ENCODE data around the gene MYL12A. TPM values are rescaled to one million over a fixed set of nuclear protein-coding genes. Genes with fewer than 3 reads are reported as not detected.
A peak's percentile ranks its signal among the peaks of the same experiment; 100 is the strongest.

MYL12A gene
- total RNA-seq, 4 donors from 2014 or later, result 306 to 544 (median 331) TPM

- Histone ChIP-seq H3K4me1 (no peaks in the 10 kb centered on the region), H3K9me3 (no peaks in the 10 kb centered on the region), H3K36me3 (no peaks in the 10 kb centered on the region), H3K4me3 (replicated peaks in 1 of 3) (no peak overlapping the region), H3K27ac (no peak overlapping the region), H3K27me3 (no peaks in the 10 kb centered on the region)
- intact Hi-C loops (cut with DNase I), result no loop called here
- 95 to 98% methylated on average over 2 of the region's 2 CpGs for WGBS, 2 donors
- TF ChIP-seq POLR2A (IDR thresholded peaks at IDR 0.05), result no peak
- DNase-seq, result no peak
Measured at GRCh38 chr18:3235846-3236245, 11.8 kb upstream of the MYL12A start.

- Histone ChIP-seq H3K4me1 (no peaks in the 10 kb centered on the region), H3K36me3 (no peaks in the 10 kb centered on the region), H3K27me3 (no peaks in the 10 kb centered on the region), H3K9me3 (no peaks in the 10 kb centered on the region), H3K4me3 (replicated peaks in 1 of 3) (no peak overlapping the region), H3K27ac (no peak overlapping the region)
- DNase-seq, result no peak
- 68 to 76% methylated on average over 4 of the region's 4 CpGs for WGBS, 2 donors
- intact Hi-C loops (cut with DNase I), result no loop called here
- no peak for TF ChIP-seq CTCF (IDR thresholded peaks at IDR 0.05)
- TF ChIP-seq POLR2A (IDR thresholded peaks at IDR 0.05), result no peak
Measured at GRCh38 chr18:3236470-3236869, 11.1 kb upstream of the MYL12A start.

GRCh38 chr18:3238742-3239141 lies 8.9 kb upstream of the MYL12A start:
- no peaks in the 10 kb centered on the region for H3K4me1 ChIP-seq
- H3K9me3 ChIP-seq, result no peaks in the 10 kb centered on the region
- intact Hi-C loops (cut with DNase I), result no loop called here
- WGBS, 2 donors, result 87 to 93% methylated on average over 2 of the region's 2 CpGs
- TF ChIP-seq POLR2A (IDR thresholded peaks at IDR 0.05) (no peak), CTCF (IDR thresholded peaks at IDR 0.05) (no peak)
- H3K27me3 ChIP-seq, result no peaks in the 10 kb centered on the region
- no peak overlapping the region for H3K27ac ChIP-seq
- no peaks in the 10 kb centered on the region for H3K36me3 ChIP-seq
- no peak overlapping the region for H3K4me3 ChIP-seq (replicated peaks in 1 of 3)
- DNase-seq, result no peak

GRCh38 chr18:3245185-3245564 lies 2.4 kb upstream of the MYL12A start:
- no peaks in the 10 kb centered on the region for H3K27me3 ChIP-seq
- WGBS, 2 donors, result 68 to 71% methylated on average over 1 of the region's 1 CpG
- intact Hi-C loops (cut with DNase I), result loop anchor here (10.0 kb wide), 1 partner anchor 230 kb away; the partner anchor contains the start of gene LPIN2
- H3K27ac ChIP-seq, result no peak overlapping the region
- H3K9me3 ChIP-seq, result no peaks in the 10 kb centered on the region
- DNase-seq, result no peak
- peaks cover 0 to 5% of the 10 kb centered on the region in 2 donors for H3K36me3 ChIP-seq
- H3K4me1 ChIP-seq, result peaks cover 5 to 17% of the 10 kb centered on the region in 2 donors
- TF ChIP-seq POLR2A (IDR thresholded peaks at IDR 0.05), result no peak
- no peak for TF ChIP-seq CTCF (IDR thresholded peaks at IDR 0.05)
- peak overlapping the region in 1 of 3 donors; percentile 98 for H3K4me3 ChIP-seq (replicated peaks in 1 of 3)

- WGBS, 2 donors, result 10% methylated on average over 25 to 29 of the region's 29 CpGs
- H3K9me3 ChIP-seq, result no peaks in the 10 kb centered on the region
- peaks cover 5 to 25% of the 10 kb centered on the region in 2 donors for H3K4me1 ChIP-seq
- peak overlapping the region; percentile 97 to 100 (median 99) for H3K27ac ChIP-seq
- peak overlapping the region in 2 of 3 donors; percentile 5 to 98 for H3K4me3 ChIP-seq (replicated peaks in 1 of 3)
- peak; percentile 88 to 90 for DNase-seq
- TF ChIP-seq CTCF (IDR thresholded peaks at IDR 0.05) (peak; percentile 80 to 95 (median 94)), POLR2A (IDR thresholded peaks at IDR 0.05) (no peak)
- peaks cover 0 to 5% of the 10 kb centered on the region in 2 donors for H3K36me3 ChIP-seq
- no peaks in the 10 kb centered on the region for H3K27me3 ChIP-seq
- intact Hi-C loops (cut with DNase I), result loop anchor here (10.0 kb wide), 1 partner anchor 231 kb away; the partner anchor contains the start of gene LPIN2
Measured at GRCh38 chr18:3245853-3246634, 1.6 kb upstream of the MYL12A start.

All from thyroid gland (tissue), 4 donors.